SK-N-SH (cell line): Measurements from ENCODE around the gene MS4A3. TPM values are rescaled to one million over a fixed set of nuclear protein-coding genes. Genes with fewer than 3 reads are reported as not detected.
"Not testable (repeated sequence)": the region's sequence is repeated elsewhere in the genome, so short reads cannot be mapped to it uniquely, and the experiment has no call there.

Experiments
- CTCF ChIA-PET: fragments of 300-600, 350-600 bp; formaldehyde crosslinking; extraction: SDS; loops from one replicate; lab custom pipeline; 2021; lab: Yijun Ruan, JAX
- POLR2A ChIA-PET: fragments of 350-600 bp; sonication (Branson Sonifier 250); formaldehyde crosslinking; extraction: SDS; loops from one replicate; lab custom pipeline; 2020; ENCODE audit warnings: antibody characterized with exemption, inconsistent platforms; lab: Yijun Ruan, JAX
- DNase-seq: peaks from one replicate; pipeline ENCODE4 v3.0.0; 2012
- H2AFZ ChIP-seq: fragments of 200-600 bp; sonication (generic); 2 replicates; pipeline ENCODE4 v1.8.1; 2016; ENCODE audit warnings: antibody characterized with exemption, mild to moderate bottlenecking, low read depth
- H3F3A ChIP-seq: fragments of 200-600 bp; sonication (generic); replicated peaks from 2 replicates; pipeline ENCODE3; 2016; ENCODE audit warnings: antibody characterized with exemption, mild to moderate bottlenecking; ENCODE audit not compliant: insufficient read depth
- H3K27ac ChIP-seq, 2 experiments: fragments of 200-500 bp in 1 of 2; fragments of 200-600 bp in 1 of 2; sonication (Bioruptor generic) in 1 of 2; sonication (generic), shearing (Covaris generic) in 1 of 2; 2 replicates each; pipeline versions ENCODE4 v1.5.1 to v1.6.1; 2014 to 2016; ENCODE audit warnings: low read depth in 2 of 2, inconsistent platforms in 1 of 2, low read length in 1 of 2, mild to moderate bottlenecking in 1 of 2, mixed read lengths in 1 of 2
- H3K27me3 ChIP-seq: fragments of 200-600 bp; sonication (generic), shearing (Covaris generic); 2 replicates; pipeline ENCODE4 v1.6.1; 2016; ENCODE audit warnings: mixed run types; ENCODE audit not compliant: insufficient read depth
- H3K36me3 ChIP-seq, 2 experiments: fragments of 200-500 bp in 1 of 2; fragments of 200-600 bp in 1 of 2; sonication (Bioruptor generic) in 1 of 2; sonication (generic) in 1 of 2; replicated peaks in 1 of 2; 2 replicates each; pipeline versions ENCODE3 to v1.5.1; 2014 to 2016; ENCODE audit warnings: low read length in 1 of 2, mild to moderate bottlenecking in 1 of 2; ENCODE audit not compliant: insufficient read depth in 2 of 2, control insufficient read depth in 1 of 2
- H3K4me1 ChIP-seq, 2 experiments: fragments of 200-500 bp in 1 of 2; fragments of 200-600 bp in 1 of 2; sonication (Bioruptor generic) in 1 of 2; sonication (generic), shearing (Covaris generic) in 1 of 2; 2 replicates each; pipeline versions ENCODE4 v1.5.1 to v1.6.1; 2014 to 2016; ENCODE audit warnings: low read depth in 1 of 2, low read length in 1 of 2, mixed run types in 1 of 2; ENCODE audit not compliant: insufficient read depth in 2 of 2, control insufficient read depth in 1 of 2
- H3K4me2 ChIP-seq: fragments of 200-600 bp; sonication (generic), shearing (Covaris generic); 2 replicates; pipeline ENCODE4 v1.6.1; 2017; ENCODE audit warnings: mixed run types
- H3K4me3 ChIP-seq, 2 experiments: fragments of 200-500 bp in 1 of 2; fragments of 200-600 bp in 1 of 2; sonication (Bioruptor generic) in 1 of 2; sonication (generic), shearing (Covaris generic) in 1 of 2; 2 replicates each; pipeline versions ENCODE4 v1.5.1 to v1.8.1; 2014 to 2016; ENCODE audit warnings: low read depth in 2 of 2, inconsistent platforms in 1 of 2, low read length in 1 of 2, mild to moderate bottlenecking in 1 of 2, mixed read lengths in 1 of 2, moderate library complexity in 1 of 2
- H3K79me2 ChIP-seq: fragments of 200-600 bp; sonication (generic); 2 replicates; pipeline ENCODE4 v1.8.1; 2017; ENCODE audit warnings: mild to moderate bottlenecking; ENCODE audit not compliant: insufficient read depth
- H3K9ac ChIP-seq: fragments of 200-600 bp; sonication (generic); 2 replicates; pipeline ENCODE4 v1.6.1; 2017; ENCODE audit warnings: mixed run types
- H3K9me2 ChIP-seq: fragments of 200-600 bp; sonication (generic); 2 replicates; pipeline ENCODE4 v1.6.1; 2017; ENCODE audit warnings: mixed run types
- H3K9me3 ChIP-seq: fragments of 200-600 bp; sonication (generic); 2 replicates; pipeline ENCODE4 v1.6.1; 2017; ENCODE audit warnings: mixed run types, mild to moderate bottlenecking, moderate library complexity
- H4K20me1 ChIP-seq: fragments of 200-600 bp; sonication (generic); 2 replicates; pipeline ENCODE4 v1.6.1; 2017; ENCODE audit warnings: mild to moderate bottlenecking, mixed run types; ENCODE audit not compliant: insufficient read depth
- EZH2phosphoT487 ChIP-seq: fragments of 200-600 bp; sonication (generic); IDR thresholded peaks from 2 replicates; pipeline ENCODE4 v1.6.1; 2017; ENCODE audit warnings: low read depth, mixed run types, mild to moderate bottlenecking, antibody characterized with exemption, moderate library complexity, borderline replicate concordance
- FOXJ3 ChIP-seq: sonication (generic); formaldehyde crosslinking; IDR thresholded peaks from 2 replicates; pipeline ENCODE4 v1.5.1; 2020; ENCODE audit warnings: mild to moderate bottlenecking, missing genetic modification reagents
- IRF3 ChIP-seq: fragments of 150-350 bp; IDR thresholded peaks from 2 replicates; pipeline ENCODE4 v1.6.1; 2016; ENCODE audit warnings: mild to moderate bottlenecking, low read depth, low read length
- MXI1 ChIP-seq: IDR thresholded peaks from 2 replicates; pipeline ENCODE4 v1.6.1; 2012; ENCODE audit warnings: mild to moderate bottlenecking, low read depth, low read length, improper control_type of control experiment
- NFIC ChIP-seq: IDR thresholded peaks from 2 replicates; pipeline ENCODE4 v1.4.0; 2012; ENCODE audit warnings: borderline replicate concordance
- NRF1 ChIP-seq: IDR thresholded peaks from 2 replicates; pipeline ENCODE4 v1.6.1; 2012; ENCODE audit warnings: low read depth, mild to moderate bottlenecking, low read length
- RAD21 ChIP-seq: IDR thresholded peaks from 2 replicates; pipeline ENCODE4 v1.6.1; 2012; ENCODE audit warnings: mild to moderate bottlenecking, low read length
- RCOR1 ChIP-seq: fragments of 150-350 bp; IDR thresholded peaks from 2 replicates; pipeline ENCODE4 v1.6.1; 2017; ENCODE audit warnings: antibody characterized with exemption, low read length
- REST ChIP-seq: IDR thresholded peaks from 2 replicates; pipeline ENCODE4 v1.6.1; 2012; ENCODE audit warnings: mild to moderate bottlenecking, low read depth, low read length, moderate library complexity
- SIN3A ChIP-seq: IDR thresholded peaks from 2 replicates; pipeline ENCODE4 v1.6.1; 2012; ENCODE audit warnings: low read depth, mild to moderate bottlenecking, low read length, moderate library complexity, borderline replicate concordance
- SMC3 ChIP-seq: IDR thresholded peaks from 2 replicates; pipeline ENCODE4 v1.6.1; 2012; ENCODE audit warnings: low read depth, low read length, improper control_type of control experiment
- TEAD4 ChIP-seq: IDR thresholded peaks from 2 replicates; pipeline ENCODE4 v1.4.0; 2012; ENCODE audit warnings: mild to moderate bottlenecking, borderline replicate concordance; ENCODE audit not compliant: insufficient read depth
- YY1 ChIP-seq: IDR thresholded peaks from 2 replicates; pipeline ENCODE4 v1.4.0; 2012; ENCODE audit warnings: low read depth, mild to moderate bottlenecking
- WGBS: methylation state at CpG from one replicate; pipeline ENCODE4 v1.1.6; 2017; ENCODE audit warnings: low lambda C conversion rate; 5-methylcytosine and 5-hydroxymethylcytosine counted together
- polyA plus RNA-seq, 3 experiments: library from polyadenylated mRNA; depleted of rRNA; stranded (reverse); fragments of >200 nt; gene quantifications; 2 replicates each; pipeline ENCODE4 v1.2.3, GENCODE V29; 2012

The MS4A3 gene
- polyA plus RNA-seq, 1 of the 3 experiments (the other 2 are of a cell fraction), result not detected

DNA sequence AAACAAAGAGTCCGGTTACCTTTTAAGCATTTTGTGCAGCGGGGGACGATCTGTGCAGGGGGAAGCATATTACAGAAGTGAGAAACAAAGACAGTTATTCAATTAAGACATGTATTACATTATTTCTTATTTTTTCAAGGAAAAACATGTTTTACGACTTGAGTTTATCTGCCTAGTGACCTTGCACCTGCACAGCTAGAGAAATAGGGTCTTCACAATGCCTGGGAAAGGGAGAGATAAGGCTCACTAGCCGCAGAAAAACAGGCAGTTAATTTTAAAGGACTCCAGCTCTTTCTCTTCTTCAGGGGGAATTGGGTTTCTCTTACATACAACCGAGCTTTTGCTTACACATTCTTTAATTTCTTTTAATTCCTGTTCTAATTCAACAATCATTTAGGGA lies 15.2 kb downstream of the MS4A3 start:
- CTCF ChIA-PET, H3K27ac ChIP-seq, H3K36me3 ChIP-seq, DNase-seq, H3K9ac ChIP-seq, H3F3A ChIP-seq, H3K79me2 ChIP-seq, H2AFZ ChIP-seq, H4K20me1 ChIP-seq, H3K9me2 ChIP-seq, POLR2A ChIA-PET, H3K4me2 ChIP-seq, H3K4me3 ChIP-seq, H3K9me3 ChIP-seq, H3K27me3 ChIP-seq, H3K4me1 ChIP-seq: not testable (repeated sequence)
- WGBS, result 43% methylated on average over 6 of the region's 6 CpGs

DNA sequence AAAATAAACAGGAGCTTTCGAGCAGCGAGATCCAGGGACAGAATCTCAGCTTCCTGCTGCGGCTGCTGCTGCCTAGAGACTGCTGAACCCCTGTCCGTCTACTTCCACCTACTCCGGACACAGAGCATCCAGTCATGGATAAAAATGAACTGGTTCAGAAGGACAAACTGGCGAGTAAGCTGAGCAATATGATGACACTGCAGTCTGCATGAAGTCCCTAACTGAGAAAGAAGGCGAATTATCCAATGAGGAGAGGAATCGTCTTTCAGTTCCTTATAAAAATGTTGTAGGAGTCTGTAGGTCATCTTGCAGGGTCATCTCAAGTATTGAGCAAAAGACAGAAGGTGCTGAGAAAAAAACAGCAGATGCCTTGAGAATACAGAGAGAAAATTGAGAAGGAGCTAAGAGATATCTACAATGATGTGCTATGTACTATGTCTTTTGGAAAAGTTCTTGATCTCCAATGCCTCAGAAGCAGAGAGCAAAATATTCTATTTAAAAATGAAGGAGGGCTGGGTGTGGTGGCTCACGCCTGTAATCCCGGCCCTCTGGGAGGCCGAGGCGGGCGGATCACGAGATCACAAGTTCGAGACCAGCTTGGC lies 20.9 kb downstream of the MS4A3 start:
- no peak for DNase-seq
- Histone ChIP-seq H3K9me3 (no peaks in the 10 kb centered on the region), H3F3A (no peaks in the 10 kb centered on the region), H2AFZ (no peak overlapping the region), H3K36me3 (no peaks in the 10 kb centered on the region), H3K79me2 (no peaks in the 10 kb centered on the region), H3K4me3 (no peak overlapping the region), H3K9me2 (no peaks in the 10 kb centered on the region), H3K4me1 (no peaks in the 10 kb centered on the region), H3K4me2 (no peak overlapping the region), H3K9ac (no peak overlapping the region), H4K20me1 (no peaks in the 10 kb centered on the region), H3K27me3 (no peaks in the 10 kb centered on the region), H3K27ac (no peak overlapping the region)
- ChIA-PET CTCF (interaction anchor here (0.8 kb wide), 1 partner anchor 158 kb away, joined by 3 read pairs; no protein-coding TSS in a partner anchor), POLR2A (no interaction called here)
- TF ChIP-seq EZH2phosphoT487 (no peak), YY1 (no peak), MXI1 (no peak), NRF1 (no peak), NFIC (no peak), IRF3 (no peak), TEAD4 (no peak), REST (no peak), SIN3A (no peak), RCOR1 (no peak), RAD21 (no peak), FOXJ3 (CRISPR knock-in tag) (no peak), SMC3 (no peak)
- 26% methylated on average over 15 of the region's 15 CpGs for WGBS
